Measurements from ENCODE around the gene TEX50.
"Not testable (repeated sequence)": the region's sequence is repeated elsewhere in the genome, so short reads cannot be mapped to it uniquely, and the experiment has no call there.

The TEX50 gene, protein sequence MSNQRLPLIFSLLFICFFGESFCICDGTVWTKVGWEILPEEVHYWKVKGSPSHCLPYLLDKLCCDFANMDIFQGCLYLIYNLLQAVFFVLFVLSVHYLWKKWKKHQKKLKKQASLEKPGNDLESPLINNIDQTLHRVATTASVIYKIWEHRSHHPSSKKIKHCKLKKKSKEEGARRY

DNA sequence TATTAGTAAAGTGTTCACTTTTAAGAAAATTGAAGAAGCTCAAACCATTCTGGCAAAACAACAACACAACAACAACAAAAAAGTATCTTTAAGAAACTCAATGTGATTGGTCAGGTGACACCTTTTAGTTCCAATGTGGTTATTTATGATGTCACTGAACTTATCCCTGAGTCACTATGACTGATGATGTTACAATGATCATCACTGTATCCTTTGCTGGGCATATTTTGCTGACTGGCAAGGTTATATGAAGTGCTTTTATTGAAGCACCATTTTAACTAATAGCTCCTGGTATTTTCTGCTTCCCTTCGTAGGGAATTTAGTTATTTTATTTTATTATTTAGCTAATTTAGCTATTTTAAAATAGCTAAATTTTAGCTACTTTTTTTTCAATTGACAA is at the start of gene TEX50:
Gene TEX50 (plus strand): TSS at position 223 of the 400 bp plus-strand sequence. CDS start 184 bp downstream, outside the sequence.
- DNase-seq (ENCODE audit: low read depth): no peak
- no peak within 1 kb of the TSS for H3K4me3 ChIP-seq (ENCODE audit: control insufficient read depth, low read depth, low read length)
- TF ChIP-seq, protein P1, sequence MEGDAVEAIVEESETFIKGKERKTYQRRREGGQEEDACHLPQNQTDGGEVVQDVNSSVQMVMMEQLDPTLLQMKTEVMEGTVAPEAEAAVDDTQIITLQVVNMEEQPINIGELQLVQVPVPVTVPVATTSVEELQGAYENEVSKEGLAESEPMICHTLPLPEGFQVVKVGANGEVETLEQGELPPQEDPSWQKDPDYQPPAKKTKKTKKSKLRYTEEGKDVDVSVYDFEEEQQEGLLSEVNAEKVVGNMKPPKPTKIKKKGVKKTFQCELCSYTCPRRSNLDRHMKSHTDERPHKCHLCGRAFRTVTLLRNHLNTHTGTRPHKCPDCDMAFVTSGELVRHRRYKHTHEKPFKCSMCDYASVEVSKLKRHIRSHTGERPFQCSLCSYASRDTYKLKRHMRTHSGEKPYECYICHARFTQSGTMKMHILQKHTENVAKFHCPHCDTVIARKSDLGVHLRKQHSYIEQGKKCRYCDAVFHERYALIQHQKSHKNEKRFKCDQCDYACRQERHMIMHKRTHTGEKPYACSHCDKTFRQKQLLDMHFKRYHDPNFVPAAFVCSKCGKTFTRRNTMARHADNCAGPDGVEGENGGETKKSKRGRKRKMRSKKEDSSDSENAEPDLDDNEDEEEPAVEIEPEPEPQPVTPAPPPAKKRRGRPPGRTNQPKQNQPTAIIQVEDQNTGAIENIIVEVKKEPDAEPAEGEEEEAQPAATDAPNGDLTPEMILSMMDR (IDR thresholded peaks at IDR 0.05; ENCODE audit: control insufficient read depth, insufficient read depth, low read depth, low read length, missing control alignments): no peak

DNA sequence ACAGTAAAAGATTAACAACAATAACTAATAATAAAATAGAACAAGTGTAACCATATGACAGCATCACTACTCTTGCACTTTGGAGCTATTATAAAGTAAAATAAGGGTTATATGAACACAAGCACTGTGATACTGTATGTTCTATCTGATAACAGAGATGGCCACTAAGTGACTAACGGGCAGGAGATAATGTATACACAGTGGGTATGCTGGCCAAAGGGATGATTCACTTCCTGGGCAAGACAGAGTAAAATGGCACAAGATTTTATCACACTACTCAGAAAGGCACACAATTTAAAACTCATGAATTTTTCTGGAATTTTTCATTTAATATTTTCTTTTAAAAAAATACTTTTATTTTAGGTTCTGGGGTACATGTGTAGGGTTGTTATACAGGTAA is 44.6 kb upstream of the TEX50 start:
- no peak overlapping the region for H3K4me3 ChIP-seq (ENCODE audit: control insufficient read depth, low read depth, low read length)
- no peak for DNase-seq (ENCODE audit: low read depth)
- TF ChIP-seq, protein P1 (IDR thresholded peaks at IDR 0.05; ENCODE audit: control insufficient read depth, insufficient read depth, low read depth, low read length, missing control alignments): no peak

DNA sequence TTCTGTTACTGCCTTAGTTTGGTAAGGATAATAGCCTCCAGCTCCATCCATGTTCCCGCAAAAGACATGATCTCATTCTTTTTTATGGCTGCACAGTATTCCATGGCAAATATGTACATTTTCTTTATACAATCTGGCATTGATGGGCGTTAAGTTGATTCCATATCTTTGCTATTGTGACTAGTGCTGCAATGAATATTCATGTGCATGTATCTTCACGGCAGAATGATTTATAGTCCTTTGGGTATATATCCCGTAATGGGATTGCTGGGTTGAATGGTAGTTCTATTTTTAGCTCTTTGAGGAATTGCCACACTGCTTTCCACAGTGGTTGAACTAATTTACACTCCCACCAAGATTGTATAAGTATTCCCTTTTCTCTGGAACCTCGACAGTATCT is 44.0 kb upstream of the TEX50 start:
- not testable (repeated sequence) for DNase-seq (ENCODE audit: low read depth); H3K4me3 ChIP-seq (ENCODE audit: control insufficient read depth, low read depth, low read length)

DNA sequence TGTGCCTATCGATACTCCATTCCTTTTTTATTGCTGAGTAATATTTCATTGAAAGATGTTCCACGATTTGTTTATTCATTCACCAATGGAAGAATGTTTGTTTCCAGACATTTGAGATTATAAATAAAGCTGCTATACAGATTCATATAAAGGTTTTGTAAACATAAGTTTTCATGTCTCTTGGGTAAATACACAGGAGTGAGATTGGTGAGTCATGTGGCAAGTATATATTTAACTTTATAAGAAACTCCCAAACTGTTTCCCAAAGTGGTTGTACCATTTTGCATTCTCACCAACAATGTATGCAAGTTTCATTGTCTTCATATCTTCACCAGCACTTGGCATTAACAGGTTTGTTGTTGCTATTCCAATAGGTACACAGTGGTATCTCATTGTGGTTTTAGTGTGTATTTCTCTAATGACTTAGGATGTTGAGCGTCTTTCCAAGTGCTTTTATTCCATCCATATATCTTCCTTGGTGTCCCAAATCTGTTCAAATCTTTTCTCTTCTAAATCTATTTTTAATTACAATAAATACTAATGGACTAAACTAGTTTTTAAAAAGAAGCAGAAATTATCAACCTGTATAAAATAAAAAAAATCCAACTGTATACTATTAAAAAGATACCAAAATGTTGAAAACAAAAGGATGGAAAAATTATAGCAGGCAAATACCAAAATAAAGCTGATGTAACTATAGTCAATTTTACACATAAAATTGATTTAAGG is 38.9 kb upstream of the TEX50 start:
- no peak for DNase-seq (ENCODE audit: low read depth)
- no peak overlapping the region for H3K4me3 ChIP-seq (ENCODE audit: control insufficient read depth, low read depth, low read length)
- TF ChIP-seq, protein P1 (IDR thresholded peaks at IDR 0.05; ENCODE audit: control insufficient read depth, insufficient read depth, low read depth, low read length, missing control alignments): no peak

DNA sequence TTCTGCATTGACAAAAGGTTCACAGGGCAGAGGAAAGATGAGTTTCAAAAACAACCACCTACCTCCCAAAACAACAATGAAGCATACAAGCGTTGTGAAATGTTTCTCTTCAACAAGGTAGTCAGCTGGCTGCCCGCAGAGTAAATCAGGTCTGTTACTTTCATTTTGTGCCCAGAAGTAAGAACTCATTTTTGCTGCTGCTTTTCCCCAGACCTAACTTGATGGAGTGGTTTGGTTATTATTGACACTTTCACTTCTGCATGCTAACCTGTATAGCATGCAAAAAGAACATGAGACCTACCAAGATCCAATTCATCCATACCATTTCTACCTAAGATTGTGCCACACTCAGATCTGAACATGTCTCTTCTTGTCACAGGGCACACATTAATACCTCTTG is 33.5 kb upstream of the TEX50 start:
- H3K4me3 ChIP-seq (ENCODE audit: control insufficient read depth, low read depth, low read length): no peak overlapping the region
- TF ChIP-seq, protein P1 (IDR thresholded peaks at IDR 0.05; ENCODE audit: control insufficient read depth, insufficient read depth, low read depth, low read length, missing control alignments): no peak
- DNase-seq (ENCODE audit: low read depth): no peak

DNA sequence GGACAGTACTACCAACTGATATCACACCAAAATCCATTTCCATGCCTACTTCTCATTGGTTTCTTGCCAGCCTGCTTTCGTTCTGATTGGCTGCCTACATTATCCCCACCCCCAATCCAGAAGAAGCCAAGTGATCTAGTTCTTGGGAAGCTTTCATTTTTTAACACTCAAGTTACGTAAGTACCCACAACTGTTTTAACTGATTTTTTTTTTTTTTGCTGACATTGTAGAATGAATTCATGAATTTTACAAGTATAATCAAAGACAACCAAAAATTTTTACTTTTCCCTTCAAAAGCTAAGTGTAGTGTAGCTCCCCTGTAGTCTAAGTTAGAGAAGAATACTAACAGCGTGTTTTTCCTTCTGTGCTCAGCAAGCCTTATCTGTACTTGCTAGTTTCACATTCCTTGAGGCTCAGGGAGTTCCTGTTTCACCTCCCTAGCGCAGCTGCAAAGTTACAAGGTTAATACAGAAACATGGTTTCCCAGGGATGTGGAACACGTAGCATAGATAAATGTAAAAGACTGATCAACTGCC is 32.0 kb upstream of the TEX50 start, which contains the start of gene SLC9C2:
Gene SLC9C2 (minus strand): TSS at position 17 of the 536 bp plus-strand sequence. CDS start 1,296 bp downstream, outside the sequence.
- H3K4me3 ChIP-seq (ENCODE audit: control insufficient read depth, low read depth, low read length): no peak within 1 kb of the TSS; the same call in 1 of the 2 replicates
- TF ChIP-seq, protein P1 (IDR thresholded peaks at IDR 0.05; ENCODE audit: control insufficient read depth, insufficient read depth, low read depth, low read length, missing control alignments): no peak
- DNase-seq (ENCODE audit: low read depth): no peak
